GM12878 (cell line): Measurements from ENCODE around the gene SLFN5. TPM values are rescaled to one million over a fixed set of nuclear protein-coding genes. Genes with fewer than 3 reads are reported as not detected.

Source experiments
- ATAC-seq: fragments of 200-7000 bp; cut with Tn5 transposase; 3 replicates; pipeline ENCODE4 v1.9.1; 2020; ENCODE audit warnings: mild to moderate bottlenecking, moderate library complexity
- BruUV-seq: library from RNA; stranded (reverse); fragments of 400-500 nt; replicated peaks from 2 replicates; lab custom pipeline; 2021; lab: Mats Ljungman, UMichigan
- CTCF ChIA-PET: fragments of 300-600 bp; sonication (Branson Sonifier 250); formaldehyde crosslinking; extraction: SDS; loops from one replicate; lab custom pipeline; 2021; ENCODE audit warnings: inconsistent platforms; lab: Yijun Ruan, JAX
- POLR2A ChIA-PET: fragments of 350-600 bp; formaldehyde crosslinking; extraction: SDS; loops from one replicate; lab custom pipeline; 2021; ENCODE audit warnings: inconsistent platforms; lab: Charles Lee
- RAD21 ChIA-PET: fragments of 300-600 bp; sonication (Branson Sonifier 250); formaldehyde crosslinking; loops from one replicate; lab custom pipeline; 2023; ENCODE audit warnings: antibody characterized with exemption; ENCODE audit not compliant: unreplicated experiment; lab: Charles Lee
- SMC1A ChIA-PET: fragments of 300-600 bp; sonication (Branson Sonifier 250); formaldehyde crosslinking; loops from one replicate; lab custom pipeline; 2023; ENCODE audit not compliant: unreplicated experiment, uncharacterized antibody; lab: Charles Lee
- DNase-seq: peaks from one replicate; pipeline ENCODE4 v3.0.0-alpha.2; 2011; ENCODE audit warnings: low read depth, low spot score
- FAIRE-seq: peaks from 3 replicates; lab custom pipeline; 2011; peaks lifted over from hg19 to GRCh38; lab: Jason Lieb, UNC
- H2AFZ ChIP-seq: 2 replicates; pipeline ENCODE4 v1.6.0; 2011; ENCODE audit warnings: low read depth, low read length, control low read depth; ENCODE audit not compliant: control insufficient read depth
- H3K27ac ChIP-seq: 2 replicates; pipeline ENCODE4 v1.5.1; 2011; ENCODE audit warnings: control low read depth; ENCODE audit not compliant: control insufficient read depth, insufficient read depth
- H3K27me3 ChIP-seq, 2 experiments: replicated peaks in 1 of 2; 2 replicates each; pipeline versions ENCODE4 v1.6.0 to v1.6.1; 2011; ENCODE audit warnings: low read length in 1 of 2; ENCODE audit not compliant: control insufficient read depth in 2 of 2, insufficient read depth in 2 of 2
- H3K36me3 ChIP-seq, 2 experiments: 2 replicates each; pipeline ENCODE4 v1.5.1; 2011; ENCODE audit warnings: low read length in 1 of 2; ENCODE audit not compliant: control insufficient read depth in 2 of 2, insufficient read depth in 2 of 2
- H3K4me1 ChIP-seq: 2 replicates; pipeline ENCODE4 v1.6.1; 2011; ENCODE audit warnings: mild to moderate bottlenecking, low read length, moderate library complexity, mixed read lengths; ENCODE audit not compliant: control insufficient read depth, insufficient read depth
- H3K4me2 ChIP-seq: 2 replicates; pipeline ENCODE4 v1.6.0; 2011; ENCODE audit warnings: control low read depth; ENCODE audit not compliant: control insufficient read depth, insufficient read depth
- H3K4me3 ChIP-seq: fragments of 200-600 bp; sonication (generic); 2 replicates; pipeline ENCODE4 v1.5.1; 2016
- H3K79me2 ChIP-seq: 2 replicates; pipeline ENCODE4 v1.6.0; 2011; ENCODE audit warnings: low read length; ENCODE audit not compliant: control insufficient read depth, insufficient read depth
- H3K9ac ChIP-seq: 2 replicates; pipeline ENCODE4 v1.8.0; 2011; ENCODE audit warnings: low read length, control low read depth, mixed read lengths; ENCODE audit not compliant: control insufficient read depth, insufficient read depth
- H3K9me3 ChIP-seq: replicated peaks from 3 replicates; pipeline ENCODE4 v1.5.1; 2011; ENCODE audit warnings: mild to moderate bottlenecking, low read length; ENCODE audit not compliant: control insufficient read depth, insufficient read depth
- H4K20me1 ChIP-seq: 2 replicates; pipeline ENCODE4 v1.6.0; 2011; ENCODE audit not compliant: control insufficient read depth, insufficient read depth
- CREM ChIP-seq: IDR thresholded peaks from 2 replicates; pipeline ENCODE4 v1.6.1; 2014; ENCODE audit warnings: antibody characterized with exemption, low read depth
- EZH2 ChIP-seq: IDR thresholded peaks from 2 replicates; pipeline ENCODE4 v1.6.1; 2012; ENCODE audit warnings: low read depth, mild to moderate bottlenecking, control low read depth, inconsistent platforms, low read length, borderline replicate concordance; ENCODE audit not compliant: control insufficient read depth
- FOXK2 ChIP-seq: fragments of 450-650 bp; IDR thresholded peaks from 2 replicates; pipeline ENCODE4 v1.6.1; 2017; ENCODE audit warnings: mild to moderate bottlenecking, moderate library complexity
- IRF4 ChIP-seq: IDR thresholded peaks from 2 replicates; pipeline ENCODE4 v1.6.1; 2011; ENCODE audit warnings: low read depth, low read length
- KLF5 ChIP-seq: fragments of 450-650 bp; IDR thresholded peaks from 2 replicates; pipeline ENCODE4 v1.6.1; 2014; ENCODE audit warnings: mild to moderate bottlenecking; ENCODE audit not compliant: partially characterized antibody
- MEF2A ChIP-seq: IDR thresholded peaks from 2 replicates; pipeline ENCODE4 v1.6.1; 2011; ENCODE audit warnings: low read depth, mild to moderate bottlenecking, low read length, moderate library complexity; ENCODE audit not compliant: insufficient read depth
- NFIC ChIP-seq: IDR thresholded peaks from 2 replicates; pipeline ENCODE4 v1.6.1; 2012; ENCODE audit warnings: low read depth, mild to moderate bottlenecking, inconsistent platforms, low read length, moderate library complexity
- PBX3 ChIP-seq: IDR thresholded peaks from 2 replicates; pipeline ENCODE4 v1.6.1; 2011; ENCODE audit warnings: mild to moderate bottlenecking, low read depth, low read length, moderate library complexity; ENCODE audit not compliant: insufficient replicate concordance
- POLR2A ChIP-seq: IDR thresholded peaks from 2 replicates; pipeline ENCODE4 v1.6.1; 2011; ENCODE audit warnings: low read depth, mild to moderate bottlenecking, low read length
- RAD51 ChIP-seq: fragments of 450-650 bp; IDR thresholded peaks from 2 replicates; pipeline ENCODE4 v1.6.1; 2016; ENCODE audit warnings: moderate library complexity, mild to moderate bottlenecking, inconsistent platforms
- RB1 ChIP-seq: fragments of 450-650 bp; formaldehyde crosslinking; IDR thresholded peaks from 2 replicates; pipeline ENCODE4 v1.6.1; 2017; ENCODE audit warnings: mild to moderate bottlenecking, borderline replicate concordance
- SREBF2 ChIP-seq: IDR thresholded peaks from 2 replicates; pipeline ENCODE4 v1.6.1; 2012; ENCODE audit warnings: mild to moderate bottlenecking, low read length
- STAT1 ChIP-seq: fragments of 450-650 bp; conservative IDR thresholded peaks from 2 replicates; pipeline ENCODE4 v1.6.1; 2014; ENCODE audit warnings: antibody characterized with exemption, mild to moderate bottlenecking
- TCF12 ChIP-seq: IDR thresholded peaks from 2 replicates; pipeline ENCODE4 v1.6.1; 2011; ENCODE audit warnings: low read depth, mild to moderate bottlenecking, low read length
- ZBED1 ChIP-seq: IDR thresholded peaks from 2 replicates; pipeline ENCODE4 v1.6.1; 2016; ENCODE audit warnings: borderline replicate concordance
- ZNF384 ChIP-seq: IDR thresholded peaks from 2 replicates; pipeline ENCODE4 v1.6.1; 2012; ENCODE audit warnings: low read depth, mild to moderate bottlenecking, low read length, improper control_type of control experiment, borderline replicate concordance
- ZNF592 ChIP-seq: fragments of 450-650 bp; IDR thresholded peaks from 2 replicates; pipeline ENCODE4 v1.6.1; 2017; ENCODE audit warnings: mild to moderate bottlenecking, moderate library complexity
- ZNF687 ChIP-seq: fragments of 450-650 bp; IDR thresholded peaks from 2 replicates; pipeline ENCODE4 v1.6.1; 2017; ENCODE audit warnings: mild to moderate bottlenecking, moderate library complexity
- WGBS: methylation state at CpG from one replicate; pipeline ENCODE4 v1.1.6; 2016; ENCODE audit warnings: low lambda C conversion rate; ENCODE audit not compliant: insufficient replicate concordance, insufficient coverage; ENCODE audit errors: missing lambda C conversion rate; 5-methylcytosine and 5-hydroxymethylcytosine counted together
- in situ Hi-C: fragments of 300-500 bp; cut with MboI; formaldehyde crosslinking; loops from 9 replicates; pipeline ENCODE4 v1.14.3; 2018; ENCODE audit warnings: mixed read lengths
- intact Hi-C: fragments of 100-400 bp; cut with micrococcal nuclease; formaldehyde crosslinking; loops from one replicate; pipeline ENCODE4 v1.14.2; 2022; ENCODE audit not compliant: unreplicated experiment
- polyA plus RNA-seq, 11 experiments: library from polyadenylated mRNA; depleted of rRNA in 4 of 11; unstranded in 6 of 11; stranded (reverse) in 5 of 11; fragments of >200 nt; fragmentation: Nextera tagmentation in 4 of 11; fragmentation: Illumina TruSeq in 1 of 11; extraction: Ambion mirVana in 4 of 11; extraction: Trizol in 1 of 11; gene quantifications; 1 replicate in 1 of 11; 2 replicates in 10 of 11; pipeline versions ENCODE4 v1.2.1 to v1.2.3, GENCODE V29; 2011 to 2016; ENCODE audit warnings: inconsistent platforms in 2 of 11, missing spikeins in 2 of 11, low read depth in 1 of 11
- total RNA-seq, 4 experiments: library from RNA; depleted of rRNA in 3 of 4; stranded (reverse); fragments of >200 nt in 3 of 4; fragmentation: Illumina TruSeq in 1 of 4; extraction: Trizol in 1 of 4; gene quantifications; 2 replicates each; pipeline versions ENCODE4 v1.2.1 to v1.2.3, GENCODE V29; 2013 to 2021

The SLFN5 gene
- total and polyA plus RNA-seq, 10 of the 15 experiments (the other 5 are each of a cell fraction or from before 2014, with no cell fraction given) = 0.19 to 2.1 (median 1.3) TPM

DNA sequence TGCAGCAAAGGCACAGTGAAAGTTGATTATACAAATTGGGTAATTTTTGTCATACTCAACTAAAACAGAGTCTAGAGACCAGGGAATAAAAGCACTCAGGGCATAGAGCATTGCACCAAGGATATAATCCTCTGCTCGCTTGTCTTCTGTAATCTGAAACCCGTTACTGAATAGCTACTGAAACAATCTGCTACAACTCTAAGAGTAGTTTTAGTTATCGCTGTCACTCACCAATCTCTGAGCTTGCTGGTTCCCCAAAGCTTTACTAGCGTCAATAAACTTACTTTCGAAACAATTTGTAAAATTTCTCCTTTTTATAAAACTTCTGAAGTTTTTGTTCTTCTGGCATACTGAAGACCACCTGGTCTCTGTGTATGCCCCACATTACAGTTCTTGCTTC is 25.8 kb upstream of the SLFN5 start:
- no peak for FAIRE-seq
- ChIA-PET RAD21 (no interaction called here), CTCF (no interaction called here), POLR2A (no interaction called here), SMC1A (no interaction called here)
- no peak overlapping the region for H2AFZ ChIP-seq
- no peaks in the 10 kb centered on the region; the same call in 2 of the 3 replicates for H3K9me3 ChIP-seq
- H3K27me3 ChIP-seq = no peaks in the 10 kb centered on the region; a peak in 1 of 4 replicates
- H3K4me1 ChIP-seq = no peaks in the 10 kb centered on the region
- ATAC-seq = no peak
- H3K36me3 ChIP-seq = no peaks in the 10 kb centered on the region
- 44% methylated on average over 5 of the region's 5 CpGs for WGBS
- DNase-seq = no peak
- no peaks in the 10 kb centered on the region for H3K79me2 ChIP-seq
- intact Hi-C loops (no loop called here), in situ Hi-C loops (no loop called here)
- BruUV-seq = no TSS peak
- H3K4me3 ChIP-seq = no peak overlapping the region
- no peaks in the 10 kb centered on the region for H4K20me1 ChIP-seq
- H3K27ac ChIP-seq = no peak overlapping the region
- no peak overlapping the region for H3K4me2 ChIP-seq
- H3K9ac ChIP-seq = no peak overlapping the region
- no peak for TF ChIP-seq ZNF592
- TF ChIP-seq RAD51 = no peak
- TF ChIP-seq TCF12 = no peak
- no peak for TF ChIP-seq IRF4
- TF ChIP-seq POLR2A = no peak
- TF ChIP-seq ZNF687 = no peak
- TF ChIP-seq EZH2 = no peak
- no peak for TF ChIP-seq NFIC
- TF ChIP-seq ZNF384 = no peak
- no peak for TF ChIP-seq CREM
- no peak for TF ChIP-seq STAT1
- TF ChIP-seq PBX3 = no peak
- TF ChIP-seq KLF5 = no peak
- no peak for TF ChIP-seq SREBF2
- no peak for TF ChIP-seq RB1
- no peak for TF ChIP-seq FOXK2
- TF ChIP-seq ZBED1 = no peak
- no peak for TF ChIP-seq MEF2A
